Naive B cell (primary cell): Measurements from ENCODE around the gene DCN. TPM values are rescaled to one million over a fixed set of nuclear protein-coding genes. Genes with fewer than 3 reads are reported as not detected.
"Not testable (repeated sequence)": the region's sequence is repeated elsewhere in the genome, so short reads cannot be mapped to it uniquely, and the experiment has no call there.

Source experiments
- ATAC-seq, 2 donors: fragments of 150-1000 bp; cut with Tn5 transposase; 2 replicates each; pipeline ENCODE4 v1.10.0; 2021; ENCODE audit warnings: low read depth in 2 of 2, mild to moderate bottlenecking in 2 of 2, moderate library complexity in 2 of 2
- DNase-seq: peaks from one replicate; pipeline ENCODE4 v3.0.0; 2022
- H3K27ac Mint-ChIP-seq, 6 donors: one replicate each; pipeline ENCODE4 v1.8.0; 2020 to 2022; ENCODE audit warnings: mild to moderate bottlenecking in 6 of 6, mixed read lengths in 6 of 6, moderate library complexity in 5 of 6, inconsistent platforms in 2 of 6
- H3K27me3 Mint-ChIP-seq, 3 donors: one replicate each; pipeline ENCODE4 v1.8.0; 2021 to 2022; ENCODE audit warnings: mixed read lengths in 3 of 3, mild to moderate bottlenecking in 1 of 3
- H3K36me3 Mint-ChIP-seq, 2 donors: one replicate each; pipeline ENCODE4 v1.8.0; 2020 to 2022; ENCODE audit warnings: mixed read lengths in 2 of 2, inconsistent platforms in 1 of 2, mild to moderate bottlenecking in 1 of 2
- H3K4me1 Mint-ChIP-seq, 3 donors: one replicate each; pipeline ENCODE4 v1.8.0; 2020 to 2022; ENCODE audit warnings: mixed read lengths in 3 of 3, inconsistent platforms in 1 of 3, mild to moderate bottlenecking in 1 of 3, moderate library complexity in 1 of 3
- H3K4me3 Mint-ChIP-seq, 8 donors: one replicate each; pipeline ENCODE4 v1.8.0; 2020 to 2022; ENCODE audit warnings: mild to moderate bottlenecking in 8 of 8, mixed read lengths in 8 of 8, moderate library complexity in 8 of 8, inconsistent platforms in 2 of 8
- H3K9me3 Mint-ChIP-seq, 7 donors: one replicate each; pipeline ENCODE4 v1.8.0; 2020 to 2022; ENCODE audit warnings: mixed read lengths in 7 of 7, mild to moderate bottlenecking in 5 of 7, inconsistent platforms in 2 of 7, moderate library complexity in 1 of 7
- polyA plus RNA-seq, 6 donors: library from polyadenylated mRNA; unstranded; fragments of 300-500 nt; fragmentation: Illumina TruSeq; gene quantifications; one replicate each; pipeline ENCODE4 v1.2.3, GENCODE V29; 2021; ENCODE audit warnings: low read depth in 6 of 6

The DCN gene, protein sequence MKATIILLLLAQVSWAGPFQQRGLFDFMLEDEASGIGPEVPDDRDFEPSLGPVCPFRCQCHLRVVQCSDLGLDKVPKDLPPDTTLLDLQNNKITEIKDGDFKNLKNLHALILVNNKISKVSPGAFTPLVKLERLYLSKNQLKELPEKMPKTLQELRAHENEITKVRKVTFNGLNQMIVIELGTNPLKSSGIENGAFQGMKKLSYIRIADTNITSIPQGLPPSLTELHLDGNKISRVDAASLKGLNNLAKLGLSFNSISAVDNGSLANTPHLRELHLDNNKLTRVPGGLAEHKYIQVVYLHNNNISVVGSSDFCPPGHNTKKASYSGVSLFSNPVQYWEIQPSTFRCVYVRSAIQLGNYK
- polyA plus RNA-seq: not detected

DNA sequence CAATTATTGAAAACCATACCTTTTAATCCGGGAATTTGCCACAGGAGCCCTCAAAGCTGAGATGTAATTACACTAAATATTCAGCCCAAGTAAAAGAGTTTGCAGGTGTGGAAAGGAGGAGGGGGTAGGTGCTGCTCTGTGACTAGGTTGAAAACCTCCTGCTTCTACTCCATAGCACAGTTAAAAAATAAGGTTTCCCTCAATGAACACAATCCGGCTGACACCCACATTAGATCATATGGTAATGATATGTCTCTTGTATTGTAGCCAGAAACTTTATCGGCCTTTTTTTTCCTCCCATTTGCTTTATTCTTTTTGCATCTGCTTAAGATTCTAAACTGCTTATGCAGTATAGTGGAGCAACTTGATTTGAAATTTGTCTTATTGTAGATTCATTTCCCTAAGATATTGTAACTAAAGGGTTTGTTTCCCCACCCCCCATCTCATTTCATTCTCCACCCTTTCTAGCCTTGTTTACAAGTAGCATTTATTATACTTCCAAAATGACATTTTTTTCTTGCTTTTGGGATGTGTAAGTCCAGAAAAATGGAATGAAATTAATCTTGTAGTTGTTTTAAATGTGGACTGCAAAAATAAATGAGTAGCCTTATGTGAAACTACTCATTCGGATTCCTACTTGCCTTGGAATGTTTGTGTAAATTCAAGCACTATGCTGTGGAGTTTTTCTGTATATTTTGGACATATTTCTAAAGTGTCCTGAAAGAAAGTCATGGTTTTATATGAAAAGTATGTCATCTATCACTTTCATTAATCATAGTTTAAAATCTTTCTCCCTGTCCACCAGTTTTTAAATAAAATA, at the start of gene DCN:
Gene DCN (minus strand): TSS at position 182 of the 820 bp plus-strand sequence. CDS start 4,265 bp downstream, outside the sequence.
- no peak for ATAC-seq
- Mint-ChIP-seq H3K27ac (no peak within 1 kb of the TSS), H3K4me1 (no peaks in the 10 kb centered on the region), H3K9me3 (no peaks in the 10 kb centered on the region), H3K36me3 (no peaks in the 10 kb centered on the region), H3K27me3 (no peaks in the 10 kb centered on the region), H3K4me3 (no peak within 1 kb of the TSS)
- no peak for DNase-seq

DNA sequence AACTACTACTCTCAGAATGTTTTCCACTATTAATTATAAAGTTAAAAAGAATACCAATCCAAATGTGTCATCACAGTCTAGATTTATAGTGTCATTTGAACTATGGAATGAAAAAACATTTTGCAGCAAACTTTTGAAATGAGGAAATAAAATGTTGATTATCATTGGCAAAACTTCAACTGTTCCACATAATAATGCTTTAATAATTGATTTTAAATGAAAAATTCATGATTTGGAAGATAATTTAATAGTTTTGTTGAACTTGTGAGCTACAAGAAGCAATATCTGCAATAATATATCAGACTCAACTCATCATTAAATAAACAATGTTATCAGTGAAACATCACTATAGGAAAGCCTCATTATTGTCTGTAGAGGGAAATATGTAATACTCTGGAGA, 48.2 kb upstream of the DCN start:
- no peak overlapping the region for H3K27ac Mint-ChIP-seq
- peaks cover 0 to 3% (median 0%) of the 10 kb centered on the region in 7 donors for H3K9me3 Mint-ChIP-seq
- no peaks in the 10 kb centered on the region for H3K36me3 Mint-ChIP-seq
- no peak for ATAC-seq
- DNase-seq: no peak
- no peaks in the 10 kb centered on the region for H3K4me1 Mint-ChIP-seq
- no peak overlapping the region for H3K4me3 Mint-ChIP-seq
- peaks cover 0 to 10% (median 0%) of the 10 kb centered on the region in 3 donors for H3K27me3 Mint-ChIP-seq

DNA sequence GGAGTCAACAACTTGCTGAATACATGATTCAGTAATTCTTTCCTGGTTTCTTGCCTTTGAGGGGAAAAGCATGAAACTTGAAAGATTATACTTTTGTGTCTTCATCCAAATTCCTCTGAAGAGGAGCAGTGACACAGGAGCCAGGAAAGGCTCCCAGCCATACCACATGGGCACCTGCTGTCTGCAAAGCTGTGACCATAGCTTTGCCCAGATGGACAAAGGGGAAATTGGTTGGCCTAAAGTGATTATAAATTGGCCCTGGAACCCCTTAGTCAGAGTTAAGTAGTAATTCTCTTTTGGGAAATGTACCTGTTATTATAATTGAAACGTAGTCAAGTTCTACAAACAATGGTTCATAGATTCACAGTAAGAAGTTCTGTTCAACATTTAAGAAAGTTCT, 44.3 kb upstream of the DCN start:
- Mint-ChIP-seq H3K4me1 (no peaks in the 10 kb centered on the region), H3K36me3 (no peaks in the 10 kb centered on the region), H3K9me3 (no peaks in the 10 kb centered on the region), H3K4me3 (no peak overlapping the region), H3K27me3 (peaks cover 0 to 14% (median 0%) of the 10 kb centered on the region in 3 donors), H3K27ac (no peak overlapping the region)
- ATAC-seq (no peak), DNase-seq (no peak)

DNA sequence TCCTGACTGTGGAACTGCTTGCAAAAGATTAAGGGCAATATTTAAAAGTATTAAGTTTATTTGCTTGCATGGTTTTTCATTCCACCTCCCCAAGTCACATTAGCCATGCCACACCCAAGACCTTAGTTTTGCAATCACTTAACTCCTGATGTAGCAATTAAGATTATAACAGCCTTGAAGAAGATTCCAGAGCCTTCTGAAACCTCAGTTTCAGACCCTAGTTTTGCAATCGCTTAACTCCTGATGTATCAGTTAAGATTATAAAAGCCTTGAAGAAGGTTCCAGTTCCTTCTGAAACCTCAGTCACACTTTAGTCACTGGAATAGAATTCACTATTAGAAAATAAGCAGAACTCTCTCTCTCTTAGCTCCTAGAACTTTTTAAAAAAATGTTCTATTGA, 42.7 kb upstream of the DCN start:
- H3K9me3 Mint-ChIP-seq: no peaks in the 10 kb centered on the region
- no peaks in the 10 kb centered on the region for H3K36me3 Mint-ChIP-seq
- DNase-seq: no peak
- H3K4me1 Mint-ChIP-seq: no peaks in the 10 kb centered on the region
- no peak overlapping the region for H3K27ac Mint-ChIP-seq
- no peak for ATAC-seq
- H3K4me3 Mint-ChIP-seq: no peak overlapping the region
- H3K27me3 Mint-ChIP-seq: peaks cover 0 to 14% (median 0%) of the 10 kb centered on the region in 3 donors

DNA sequence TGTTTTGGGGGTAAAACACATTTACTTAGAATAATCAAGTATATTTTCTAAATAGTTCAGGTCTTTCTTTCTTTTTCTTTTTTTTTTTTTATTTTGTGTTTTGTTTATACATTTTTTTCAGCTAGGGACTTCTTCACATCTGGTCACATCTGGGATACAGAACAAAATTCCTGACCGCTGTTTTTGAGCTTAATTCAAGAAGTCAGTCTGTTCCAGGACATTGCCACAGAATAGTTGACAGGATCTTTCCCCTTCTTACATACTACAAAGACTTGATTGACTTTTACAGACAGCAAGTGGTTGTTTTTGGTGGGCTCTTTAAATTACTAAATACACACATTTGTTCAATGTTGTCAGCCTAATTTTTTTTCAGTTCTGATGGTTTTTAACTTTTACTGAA, 41.8 kb upstream of the DCN start:
- H3K36me3 Mint-ChIP-seq: no peaks in the 10 kb centered on the region
- H3K27me3 Mint-ChIP-seq: peaks cover 0 to 13% (median 0%) of the 10 kb centered on the region in 3 donors
- H3K27ac Mint-ChIP-seq: no peak overlapping the region
- no peak overlapping the region for H3K4me3 Mint-ChIP-seq
- H3K4me1 Mint-ChIP-seq: no peaks in the 10 kb centered on the region
- no peak for ATAC-seq
- no peak for DNase-seq
- no peaks in the 10 kb centered on the region for H3K9me3 Mint-ChIP-seq

DNA sequence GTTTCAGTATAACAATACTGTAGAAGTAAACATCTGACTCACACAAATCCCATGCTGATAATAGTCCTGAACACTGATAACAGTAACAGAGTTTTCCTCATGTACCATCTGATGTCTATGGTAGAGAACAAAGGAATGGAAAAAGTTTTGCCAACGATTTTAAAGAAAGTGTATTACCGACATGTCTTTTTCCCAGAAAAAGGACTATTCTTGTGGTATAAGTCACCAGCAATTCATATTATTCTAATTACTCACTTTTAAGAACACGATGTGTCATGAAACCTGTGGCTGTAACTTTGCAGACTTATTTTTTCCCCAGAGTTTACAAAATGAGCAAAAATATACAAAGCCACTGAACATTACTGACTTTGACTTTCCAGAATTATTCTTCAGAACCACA, 40.1 kb upstream of the DCN start:
- Mint-ChIP-seq H3K4me1 (no peaks in the 10 kb centered on the region), H3K4me3 (no peak overlapping the region), H3K27me3 (peaks cover 0 to 9% (median 0%) of the 10 kb centered on the region in 3 donors), H3K36me3 (no peaks in the 10 kb centered on the region), H3K9me3 (peaks cover 0 to 6% (median 0%) of the 10 kb centered on the region in 7 donors), H3K27ac (no peak overlapping the region)
- DNase-seq (no peak), ATAC-seq (no peak)

DNA sequence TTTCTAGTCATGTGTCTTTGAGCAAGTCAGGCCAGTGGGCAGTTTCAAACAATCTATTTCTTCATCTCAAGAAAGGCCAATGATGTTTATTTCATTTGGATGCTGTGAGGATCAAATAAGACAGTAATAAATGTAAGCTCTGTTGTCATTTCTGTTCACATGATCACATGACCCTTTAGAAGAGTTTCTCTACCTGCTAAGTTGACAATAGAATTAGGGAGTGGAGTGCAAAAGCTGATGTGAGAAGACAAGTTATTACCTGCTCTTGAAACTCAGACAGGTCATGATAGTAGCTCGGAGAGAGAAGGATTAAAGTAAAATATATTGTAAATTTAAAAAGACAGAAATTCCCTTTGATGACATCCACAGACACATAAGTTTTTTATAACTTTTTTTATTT, 37.3 kb upstream of the DCN start:
- no peaks in the 10 kb centered on the region for H3K36me3 Mint-ChIP-seq
- H3K9me3 Mint-ChIP-seq: peaks cover 0 to 6% (median 0%) of the 10 kb centered on the region in 7 donors
- no peak for DNase-seq
- ATAC-seq: no peak
- H3K4me3 Mint-ChIP-seq: no peak overlapping the region
- no peak overlapping the region for H3K27ac Mint-ChIP-seq
- no peaks in the 10 kb centered on the region for H3K4me1 Mint-ChIP-seq
- peaks cover 0 to 4% (median 0%) of the 10 kb centered on the region in 3 donors for H3K27me3 Mint-ChIP-seq

DNA sequence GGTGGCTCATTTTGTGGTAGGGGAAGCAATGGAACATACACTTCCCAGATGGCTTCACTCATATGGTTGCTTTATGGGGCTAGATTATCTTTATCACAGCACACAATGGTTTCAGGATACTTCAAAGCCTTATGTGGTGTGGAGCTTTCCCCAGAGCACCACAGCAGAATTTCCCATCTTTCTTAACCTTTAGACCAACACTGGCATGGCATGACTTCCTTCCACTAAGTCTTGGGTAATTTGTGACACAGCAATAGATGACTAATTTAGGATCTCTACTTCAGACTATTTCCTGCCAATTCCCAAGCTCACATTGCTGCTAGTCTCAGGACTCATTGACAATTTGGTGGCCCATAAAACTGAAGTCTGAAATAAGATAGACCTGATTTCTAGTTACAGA, 36.9 kb upstream of the DCN start:
- H3K27ac Mint-ChIP-seq: no peak overlapping the region
- no peaks in the 10 kb centered on the region for H3K4me1 Mint-ChIP-seq
- H3K27me3 Mint-ChIP-seq: peaks cover 0 to 4% (median 0%) of the 10 kb centered on the region in 3 donors
- DNase-seq: no peak
- H3K9me3 Mint-ChIP-seq: peaks cover 0 to 6% (median 0%) of the 10 kb centered on the region in 7 donors
- no peak for ATAC-seq
- no peak overlapping the region for H3K4me3 Mint-ChIP-seq
- no peaks in the 10 kb centered on the region for H3K36me3 Mint-ChIP-seq

DNA sequence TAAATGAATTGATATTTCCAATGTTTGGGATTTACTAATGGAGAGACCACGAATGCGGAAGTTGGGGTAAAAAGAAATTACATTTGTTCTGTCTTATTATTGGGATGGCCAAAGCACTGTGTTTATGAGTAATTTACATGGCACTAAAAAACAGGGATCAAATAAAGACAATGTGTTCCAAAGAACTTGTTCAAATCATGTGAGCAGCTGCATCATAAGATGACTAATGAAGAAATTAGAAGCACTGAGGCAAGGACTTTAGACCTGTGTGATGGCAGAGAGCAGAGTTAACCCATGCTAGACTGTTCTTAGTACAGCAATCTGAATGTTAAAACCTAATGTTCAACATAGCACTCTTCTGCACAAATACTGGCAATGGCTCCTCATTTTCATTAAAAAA, 34.3 kb upstream of the DCN start:
- Mint-ChIP-seq H3K4me1 (no peaks in the 10 kb centered on the region), H3K27ac (no peak overlapping the region), H3K27me3 (no peaks in the 10 kb centered on the region), H3K4me3 (no peak overlapping the region), H3K36me3 (no peaks in the 10 kb centered on the region), H3K9me3 (peaks cover 0 to 20% (median 4%) of the 10 kb centered on the region in 7 donors)
- ATAC-seq (no peak), DNase-seq (no peak)

DNA sequence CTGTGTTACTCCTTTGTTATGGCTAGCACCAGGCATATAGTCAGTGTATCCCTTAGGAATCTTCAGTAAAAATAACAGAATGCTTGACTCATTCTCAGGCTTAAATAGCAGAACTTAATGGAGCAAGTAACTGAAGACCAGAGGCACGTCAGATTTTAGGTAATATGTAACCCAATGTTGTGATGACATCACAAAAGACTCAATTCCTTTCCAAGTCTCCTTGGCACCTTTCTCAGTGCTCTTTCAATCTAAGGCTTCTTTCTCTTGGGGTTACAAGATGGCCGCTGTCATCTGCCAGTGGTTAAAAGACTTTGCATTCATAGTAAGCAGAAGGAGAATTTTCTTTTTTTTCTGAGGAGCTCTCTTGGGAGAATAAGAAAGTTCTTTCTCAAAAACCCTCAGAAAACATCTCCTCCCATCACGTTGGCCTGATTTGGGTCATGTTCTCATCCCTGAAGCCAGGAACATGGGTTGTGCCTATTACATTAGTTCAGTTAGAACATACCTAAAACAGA, 33.4 kb upstream of the DCN start:
- Mint-ChIP-seq H3K27ac (no peak overlapping the region), H3K27me3 (no peaks in the 10 kb centered on the region), H3K4me3 (no peak overlapping the region), H3K9me3 (peaks cover 0 to 20% (median 4%) of the 10 kb centered on the region in 7 donors), H3K4me1 (no peaks in the 10 kb centered on the region), H3K36me3 (no peaks in the 10 kb centered on the region)
- ATAC-seq: no peak
- DNase-seq: no peak

DNA sequence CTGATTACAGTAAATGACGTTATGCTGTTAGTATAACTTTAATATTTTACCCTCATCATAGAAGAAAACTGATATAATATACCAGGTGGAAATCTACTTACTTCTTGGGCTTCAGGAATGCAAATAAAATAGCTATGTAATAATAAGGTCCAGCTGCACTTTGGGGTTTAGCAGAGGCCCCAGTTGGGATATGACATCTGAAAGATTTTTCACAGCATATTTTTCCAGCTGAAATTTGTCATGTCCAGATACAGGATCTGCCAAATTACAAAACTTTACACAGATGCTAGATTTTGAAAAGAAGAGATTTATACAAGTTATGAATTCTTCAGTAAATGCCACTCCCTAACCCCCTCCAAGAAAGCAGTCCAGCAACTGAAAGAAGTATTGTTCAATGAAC, 29.2 kb upstream of the DCN start:
- no peak overlapping the region for H3K4me3 Mint-ChIP-seq
- no peak overlapping the region for H3K27ac Mint-ChIP-seq
- H3K27me3 Mint-ChIP-seq: no peaks in the 10 kb centered on the region
- H3K4me1 Mint-ChIP-seq: no peaks in the 10 kb centered on the region
- no peaks in the 10 kb centered on the region for H3K36me3 Mint-ChIP-seq
- no peak for ATAC-seq
- DNase-seq: no peak
- H3K9me3 Mint-ChIP-seq: peaks cover 0 to 14% (median 4%) of the 10 kb centered on the region in 7 donors

DNA sequence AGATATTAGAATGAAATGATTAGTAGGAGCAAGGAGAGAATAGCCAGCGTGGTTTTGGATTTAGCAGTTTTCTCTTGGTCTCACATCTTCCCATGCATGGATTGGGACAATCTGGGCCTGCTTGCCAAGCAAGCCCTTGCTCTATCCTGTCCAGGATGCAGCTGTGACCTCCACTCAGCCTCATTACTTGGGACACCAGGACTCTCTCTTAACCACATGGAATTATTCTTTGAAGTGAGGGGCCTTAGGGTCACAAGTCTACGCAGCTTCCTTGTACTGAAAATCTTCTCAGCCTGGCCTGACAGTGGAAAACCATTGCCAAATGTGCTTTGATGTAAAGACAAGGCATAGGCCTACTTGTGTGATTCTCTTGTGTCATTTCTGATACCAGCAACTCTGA, 28.0 kb upstream of the DCN start:
- no peak for ATAC-seq
- DNase-seq: no peak
- H3K4me1 Mint-ChIP-seq: no peaks in the 10 kb centered on the region
- peaks cover 0 to 14% (median 4%) of the 10 kb centered on the region in 7 donors for H3K9me3 Mint-ChIP-seq
- H3K27ac Mint-ChIP-seq: no peak overlapping the region
- no peak overlapping the region for H3K4me3 Mint-ChIP-seq
- no peaks in the 10 kb centered on the region for H3K27me3 Mint-ChIP-seq
- H3K36me3 Mint-ChIP-seq: no peaks in the 10 kb centered on the region

DNA sequence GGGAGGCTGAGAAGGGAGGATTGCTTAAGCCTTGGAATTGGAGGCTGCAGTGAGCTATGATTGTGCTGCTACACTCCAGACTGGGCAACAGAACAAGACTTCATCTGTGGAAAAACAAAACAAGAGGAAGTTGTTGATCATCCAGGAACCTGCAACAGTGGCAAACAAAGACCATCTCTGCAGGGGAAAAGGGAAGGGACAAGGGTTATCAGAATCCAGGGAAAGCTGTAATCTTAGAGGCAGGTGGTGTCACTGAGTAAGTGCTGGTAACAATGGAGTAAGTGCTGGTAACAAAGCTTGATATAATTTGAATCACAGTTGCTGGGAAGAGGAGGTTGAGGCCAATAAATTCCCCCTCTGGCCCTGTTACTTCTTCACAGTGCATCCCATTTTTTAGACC, 27.5 kb upstream of the DCN start:
- Mint-ChIP-seq H3K27ac (peak overlapping the region in 1 of 6 donors; percentile 10), H3K36me3 (no peaks in the 10 kb centered on the region), H3K4me3 (no peak overlapping the region), H3K27me3 (no peaks in the 10 kb centered on the region), H3K9me3 (peaks cover 0 to 14% (median 4%) of the 10 kb centered on the region in 7 donors), H3K4me1 (no peaks in the 10 kb centered on the region)
- no peak for ATAC-seq
- no peak for DNase-seq

DNA sequence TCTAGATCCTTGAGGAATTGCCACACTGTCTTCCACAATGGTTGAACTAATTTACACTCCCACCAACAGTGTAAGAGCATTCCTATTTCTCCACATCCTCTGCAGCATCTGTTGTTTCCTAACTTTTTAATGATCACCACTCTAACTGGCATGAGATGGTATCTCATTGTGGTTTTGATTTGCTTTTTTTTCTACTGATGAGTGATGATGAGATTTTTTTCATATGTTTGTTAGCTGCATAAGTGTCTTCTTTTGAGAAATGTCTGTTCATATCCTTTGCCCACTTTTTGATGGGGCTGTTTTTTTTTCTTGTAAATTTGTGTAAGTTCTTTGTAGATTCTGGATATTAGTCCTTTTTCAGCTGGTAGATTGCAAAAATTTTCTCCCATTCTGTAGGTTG, 24.7 kb upstream of the DCN start:
- ATAC-seq, H3K27ac Mint-ChIP-seq, H3K4me3 Mint-ChIP-seq, H3K27me3 Mint-ChIP-seq, H3K4me1 Mint-ChIP-seq, DNase-seq, H3K9me3 Mint-ChIP-seq, H3K36me3 Mint-ChIP-seq: not testable (repeated sequence)
